Measurements from ENCODE around the gene NRSN2. TPM values are rescaled to one million over a fixed set of nuclear protein-coding genes. Genes with fewer than 3 reads are reported as not detected.

NRSN2 gene
- total RNA-seq, 6 donors from 2014 or later: 13.6 to 30.8 (median 25.6) TPM

DNA sequence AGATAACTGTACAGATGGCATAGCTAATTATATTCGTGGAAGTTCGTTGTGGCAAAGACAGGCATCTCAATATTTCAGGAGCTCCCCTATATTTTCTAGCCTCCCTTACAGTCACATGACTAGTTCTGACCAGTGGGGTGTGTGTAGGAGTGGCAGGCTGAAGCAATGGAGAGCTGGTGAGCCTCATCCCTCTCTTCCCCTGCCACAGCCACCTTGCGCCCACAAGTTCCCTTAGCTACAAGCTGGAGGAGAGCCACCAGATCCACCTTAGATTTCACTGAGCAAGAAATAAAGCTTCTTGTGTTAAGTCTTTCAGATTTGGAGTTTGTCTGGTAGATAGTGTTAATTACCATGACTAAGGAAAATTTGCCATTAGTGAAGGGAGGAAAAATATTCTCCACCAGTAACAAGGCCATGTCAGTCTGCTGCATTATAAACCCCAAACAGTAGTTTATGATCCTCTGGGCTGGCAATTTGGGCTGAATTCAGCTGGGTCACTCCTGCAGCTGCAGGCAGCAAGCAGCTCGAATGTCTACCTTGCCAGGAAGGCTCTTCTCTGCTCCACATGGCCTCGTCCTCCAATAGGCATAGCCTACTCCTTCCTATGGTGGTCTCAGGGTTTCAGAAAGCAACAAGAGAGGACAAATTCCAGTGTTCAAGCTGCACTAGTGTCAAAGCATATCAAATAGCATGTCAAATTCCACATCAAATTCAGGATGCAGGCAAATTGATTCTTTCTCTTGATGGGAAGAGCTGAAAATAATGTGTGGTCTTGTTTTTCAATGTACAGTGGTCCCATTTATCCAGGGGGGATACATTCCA is 53.8 kb downstream of the NRSN2 start:
- 80% methylated on average over 5 of the region's 5 CpGs for WGBS, 2 donors
- H3K4me1 ChIP-seq: no peaks in the 10 kb centered on the region
- H3K4me3 ChIP-seq: no peak overlapping the region
- H3K27ac ChIP-seq: no peak overlapping the region
- TF ChIP-seq, protein P1, sequence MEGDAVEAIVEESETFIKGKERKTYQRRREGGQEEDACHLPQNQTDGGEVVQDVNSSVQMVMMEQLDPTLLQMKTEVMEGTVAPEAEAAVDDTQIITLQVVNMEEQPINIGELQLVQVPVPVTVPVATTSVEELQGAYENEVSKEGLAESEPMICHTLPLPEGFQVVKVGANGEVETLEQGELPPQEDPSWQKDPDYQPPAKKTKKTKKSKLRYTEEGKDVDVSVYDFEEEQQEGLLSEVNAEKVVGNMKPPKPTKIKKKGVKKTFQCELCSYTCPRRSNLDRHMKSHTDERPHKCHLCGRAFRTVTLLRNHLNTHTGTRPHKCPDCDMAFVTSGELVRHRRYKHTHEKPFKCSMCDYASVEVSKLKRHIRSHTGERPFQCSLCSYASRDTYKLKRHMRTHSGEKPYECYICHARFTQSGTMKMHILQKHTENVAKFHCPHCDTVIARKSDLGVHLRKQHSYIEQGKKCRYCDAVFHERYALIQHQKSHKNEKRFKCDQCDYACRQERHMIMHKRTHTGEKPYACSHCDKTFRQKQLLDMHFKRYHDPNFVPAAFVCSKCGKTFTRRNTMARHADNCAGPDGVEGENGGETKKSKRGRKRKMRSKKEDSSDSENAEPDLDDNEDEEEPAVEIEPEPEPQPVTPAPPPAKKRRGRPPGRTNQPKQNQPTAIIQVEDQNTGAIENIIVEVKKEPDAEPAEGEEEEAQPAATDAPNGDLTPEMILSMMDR (IDR thresholded peaks at IDR 0.05): no peak
- no peak for TF ChIP-seq POLR2A (IDR thresholded peaks at IDR 0.05)
- ATAC-seq (ENCODE audit: low FRiP score in 2 of 2) (no peak), DNase-seq (no peak)
- peaks cover 8 to 27% (median 18%) of the 10 kb centered on the region in 4 donors for H3K36me3 ChIP-seq
- H3K27me3 ChIP-seq: no peaks in the 10 kb centered on the region
- H3K9me3 ChIP-seq: no peaks in the 10 kb centered on the region

DNA sequence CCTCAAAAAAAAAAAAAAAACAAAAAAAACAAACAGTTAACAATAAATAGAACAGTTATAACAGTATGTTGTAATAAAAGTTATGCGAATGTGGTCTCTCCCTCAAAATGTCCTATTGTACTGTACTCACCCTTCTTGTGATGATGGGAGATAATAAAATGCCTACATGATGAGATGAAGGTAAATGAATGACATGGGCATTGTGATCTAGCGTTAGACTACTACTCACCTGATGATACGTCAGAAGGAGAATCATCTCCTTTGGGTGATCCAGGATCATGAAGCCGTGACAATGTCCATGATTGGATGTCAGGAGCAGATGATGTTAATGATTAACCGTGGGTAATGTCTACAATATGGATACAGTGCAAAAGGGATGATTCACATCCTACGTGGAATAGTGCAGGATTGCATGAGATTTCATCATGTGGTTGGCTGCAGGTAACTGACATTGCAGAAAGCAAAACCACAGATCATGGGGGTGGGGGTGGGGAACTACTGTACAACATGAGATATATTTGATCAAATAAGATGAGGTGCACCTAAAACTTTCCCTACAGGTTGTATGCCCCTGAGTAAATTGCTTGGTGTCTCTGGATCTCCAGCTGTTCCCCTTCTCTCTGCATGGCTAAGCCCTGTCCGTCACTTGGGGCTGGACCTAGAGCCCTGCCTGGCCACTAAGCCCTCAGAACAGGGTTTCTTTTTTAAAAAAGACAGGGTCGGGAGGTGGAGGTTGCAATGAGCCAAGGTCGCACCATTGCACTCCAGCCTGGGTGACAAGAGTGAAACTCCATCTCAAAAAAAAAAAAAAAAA is 55.0 kb downstream of the NRSN2 start:
- Histone ChIP-seq H3K27ac (no peak overlapping the region), H3K9me3 (no peaks in the 10 kb centered on the region), H3K36me3 (peaks cover 1 to 15% (median 7%) of the 10 kb centered on the region in 4 donors), H3K27me3 (no peaks in the 10 kb centered on the region), H3K4me1 (peaks cover 0 to 3% (median 1%) of the 10 kb centered on the region in 4 donors), H3K4me3 (no peak overlapping the region)
- DNase-seq: no peak
- WGBS, 2 donors: 81 to 83% methylated on average over 8 to 9 of the region's 9 CpGs
- TF ChIP-seq EP300 (IDR thresholded peaks at IDR 0.05) (no peak), POLR2AphosphoS5 (IDR thresholded peaks at IDR 0.05) (no peak), POLR2A (IDR thresholded peaks at IDR 0.05) (no peak)
- TF ChIP-seq, protein P1 (IDR thresholded peaks at IDR 0.05): no peak
- ATAC-seq (ENCODE audit: low FRiP score in 2 of 2): no peak

DNA sequence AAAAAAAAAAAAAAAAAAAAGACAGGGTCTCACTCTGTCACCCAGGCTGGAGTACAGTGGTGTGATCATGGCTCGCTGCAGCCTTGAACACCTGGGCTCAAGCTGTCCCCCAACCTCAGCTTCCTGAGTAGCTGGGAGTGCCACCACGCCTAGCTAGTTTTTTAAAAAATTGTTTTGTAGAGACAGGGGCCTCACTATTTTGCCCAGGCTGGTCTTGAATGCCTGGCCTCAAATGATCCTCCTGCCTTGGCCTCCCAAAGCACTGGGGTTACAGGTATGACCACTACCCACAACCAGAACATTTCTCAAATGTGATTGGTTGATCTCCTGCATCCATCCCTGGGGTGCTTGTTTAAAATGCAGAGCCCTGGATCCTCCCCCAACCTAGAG is 55.6 kb downstream of the NRSN2 start:
- H3K27ac ChIP-seq: no peak overlapping the region
- no peak for ATAC-seq (ENCODE audit: low FRiP score in 2 of 2)
- DNase-seq: no peak
- H3K27me3 ChIP-seq: no peaks in the 10 kb centered on the region
- H3K36me3 ChIP-seq: peaks cover 0 to 9% (median 2%) of the 10 kb centered on the region in 4 donors
- TF ChIP-seq POLR2AphosphoS5 (IDR thresholded peaks at IDR 0.05) (no peak), EP300 (IDR thresholded peaks at IDR 0.05) (no peak), POLR2A (IDR thresholded peaks at IDR 0.05) (no peak)
- TF ChIP-seq, protein P1 (IDR thresholded peaks at IDR 0.05): no peak
- H3K4me3 ChIP-seq: no peak overlapping the region
- peaks cover 6 to 9% (median 6%) of the 10 kb centered on the region in 4 donors for H3K4me1 ChIP-seq
- H3K9me3 ChIP-seq: no peaks in the 10 kb centered on the region
- WGBS, 2 donors: 75 to 82% methylated on average over 2 of the region's 2 CpGs

DNA sequence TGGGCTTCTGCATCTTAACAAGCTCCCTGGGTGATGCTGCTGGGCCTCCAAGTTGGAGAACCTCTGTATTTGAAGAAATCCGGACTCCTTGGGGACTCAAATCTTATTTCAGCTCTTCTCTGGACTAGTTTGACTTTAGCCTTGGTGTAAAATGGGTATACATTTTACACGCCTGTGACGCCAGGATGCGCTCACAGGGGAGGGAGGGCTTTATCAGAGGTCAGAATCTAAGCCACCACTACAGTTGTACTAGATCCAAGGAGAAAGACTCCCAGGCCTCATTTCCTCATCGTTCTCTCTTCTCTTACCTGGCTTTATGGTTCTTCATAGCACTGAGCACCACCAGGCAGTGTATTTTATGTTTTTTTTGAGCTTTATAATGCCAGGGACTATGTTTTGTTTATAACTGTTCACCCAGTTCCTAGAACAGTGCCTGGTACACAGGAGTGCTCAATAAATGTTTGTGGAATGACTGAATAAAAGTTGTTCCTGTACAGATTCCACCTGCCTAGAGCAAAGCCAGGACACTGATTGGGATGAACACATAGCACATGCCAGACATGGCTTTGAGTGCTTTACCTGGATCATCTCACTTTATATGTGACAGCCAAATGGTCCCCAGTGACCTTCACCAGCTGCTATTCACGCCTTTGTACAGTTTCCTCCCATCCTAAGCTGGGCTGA is 56.1 kb downstream of the NRSN2 start:
- WGBS, 2 donors: 93 to 98% methylated on average over 6 of the region's 6 CpGs
- H3K27me3 ChIP-seq: no peaks in the 10 kb centered on the region
- TF ChIP-seq, protein P1 (IDR thresholded peaks at IDR 0.05): no peak
- no peak for TF ChIP-seq POLR2AphosphoS5 (IDR thresholded peaks at IDR 0.05)
- TF ChIP-seq EP300 (IDR thresholded peaks at IDR 0.05): no peak
- no peak for TF ChIP-seq POLR2A (IDR thresholded peaks at IDR 0.05)

More for the DNA sequence above, 56.1 kb downstream of the NRSN2 start:
- DNase-seq (no peak), ATAC-seq (ENCODE audit: low FRiP score in 2 of 2) (no peak)
- Histone ChIP-seq H3K9me3 (no peaks in the 10 kb centered on the region), H3K36me3 (peaks cover 0 to 4% (median 0%) of the 10 kb centered on the region in 4 donors), H3K27ac (no peak overlapping the region), H3K4me1 (peaks cover 6 to 10% (median 7%) of the 10 kb centered on the region in 4 donors), H3K4me3 (no peak overlapping the region)
